Esophagus muscularis mucosa (tissue), 4 donors: ENCODE data around the gene DDX47.

ENCODE experiments used
- EP300 ChIP-seq: sonication (generic); formaldehyde crosslinking; IDR thresholded peaks from one replicate; pipeline ENCODE4 v1.6.1; 2017; ENCODE audit warnings: antibody characterized with exemption
- POLR2A ChIP-seq: fragments of 450-650 bp; IDR thresholded peaks from one replicate; pipeline ENCODE4 v1.6.1; 2017; ENCODE audit warnings: antibody characterized with exemption, moderate library complexity, mild to moderate bottlenecking, low read depth
- POLR2AphosphoS5 ChIP-seq, 2 donors: sonication (generic); formaldehyde crosslinking; IDR thresholded peaks; one replicate each; pipeline ENCODE4 v1.6.1; 2017; ENCODE audit warnings: antibody characterized with exemption in 2 of 2
- TF ChIP-seq, protein P1 (sequence below), 3 experiments: fragments of 200-600 bp in 2 of 3; fragments of 450-650 bp in 1 of 3; sonication (generic) in 2 of 3; IDR thresholded peaks; one replicate each; pipeline ENCODE4 v1.5.1; 2017 to 2019; ENCODE audit warnings: antibody characterized with exemption in 3 of 3, mild to moderate bottlenecking in 2 of 3, moderate library complexity in 1 of 3

DNA sequence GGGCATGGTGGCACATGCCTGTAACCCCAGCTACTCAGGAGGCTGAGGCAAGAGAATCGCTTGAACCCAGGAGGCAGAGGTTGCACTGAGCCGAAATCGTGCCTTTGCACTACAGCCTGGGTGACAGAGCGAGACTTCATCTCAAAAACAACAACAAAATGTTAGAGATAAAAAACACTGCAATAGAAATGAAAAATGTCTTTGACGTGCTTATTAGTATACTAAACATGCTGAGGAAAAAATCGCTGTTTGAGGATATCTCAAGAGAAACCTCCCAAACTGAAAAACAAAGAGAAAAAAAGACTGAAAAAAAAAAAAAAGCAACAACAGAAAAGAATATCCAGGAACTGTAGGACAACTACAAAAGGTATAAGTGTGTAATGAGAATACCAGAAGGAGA, 42.9 kb upstream of the DDX47 start:
- TF ChIP-seq, protein P1, sequence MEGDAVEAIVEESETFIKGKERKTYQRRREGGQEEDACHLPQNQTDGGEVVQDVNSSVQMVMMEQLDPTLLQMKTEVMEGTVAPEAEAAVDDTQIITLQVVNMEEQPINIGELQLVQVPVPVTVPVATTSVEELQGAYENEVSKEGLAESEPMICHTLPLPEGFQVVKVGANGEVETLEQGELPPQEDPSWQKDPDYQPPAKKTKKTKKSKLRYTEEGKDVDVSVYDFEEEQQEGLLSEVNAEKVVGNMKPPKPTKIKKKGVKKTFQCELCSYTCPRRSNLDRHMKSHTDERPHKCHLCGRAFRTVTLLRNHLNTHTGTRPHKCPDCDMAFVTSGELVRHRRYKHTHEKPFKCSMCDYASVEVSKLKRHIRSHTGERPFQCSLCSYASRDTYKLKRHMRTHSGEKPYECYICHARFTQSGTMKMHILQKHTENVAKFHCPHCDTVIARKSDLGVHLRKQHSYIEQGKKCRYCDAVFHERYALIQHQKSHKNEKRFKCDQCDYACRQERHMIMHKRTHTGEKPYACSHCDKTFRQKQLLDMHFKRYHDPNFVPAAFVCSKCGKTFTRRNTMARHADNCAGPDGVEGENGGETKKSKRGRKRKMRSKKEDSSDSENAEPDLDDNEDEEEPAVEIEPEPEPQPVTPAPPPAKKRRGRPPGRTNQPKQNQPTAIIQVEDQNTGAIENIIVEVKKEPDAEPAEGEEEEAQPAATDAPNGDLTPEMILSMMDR (IDR thresholded peaks at IDR 0.05) = no peak
- TF ChIP-seq POLR2AphosphoS5 (IDR thresholded peaks at IDR 0.05) = no peak
- no peak for TF ChIP-seq POLR2A
- TF ChIP-seq EP300 = no peak
